Measurements from ENCODE around the gene CLRN3.

The CLRN3 gene

GRCh38 chr10:127836176-127836575 lies 56.6 kb downstream of the CLRN3 start:
- DNase-seq: no peak

DNA sequence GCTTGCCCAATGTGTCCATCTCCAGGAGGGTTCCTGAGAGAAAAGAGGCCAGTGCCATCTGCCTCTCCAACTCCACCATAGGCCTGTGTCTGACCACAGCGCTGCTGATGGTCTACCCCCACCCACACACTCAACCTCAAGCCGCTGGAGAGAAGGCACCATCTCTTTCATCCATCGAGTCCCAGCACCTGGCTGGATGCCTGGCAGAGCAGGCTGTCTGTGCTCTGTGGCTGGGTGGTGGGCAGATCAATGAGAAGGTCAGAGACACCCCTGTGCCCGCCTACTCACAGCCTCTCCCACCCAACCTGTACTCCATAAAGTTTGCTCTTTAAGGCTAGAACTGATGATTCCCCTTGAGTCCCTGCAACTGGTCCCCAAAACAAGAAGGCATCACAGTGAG lies 58.0 kb downstream of the CLRN3 start:
- DNase-seq: no peak

DNA sequence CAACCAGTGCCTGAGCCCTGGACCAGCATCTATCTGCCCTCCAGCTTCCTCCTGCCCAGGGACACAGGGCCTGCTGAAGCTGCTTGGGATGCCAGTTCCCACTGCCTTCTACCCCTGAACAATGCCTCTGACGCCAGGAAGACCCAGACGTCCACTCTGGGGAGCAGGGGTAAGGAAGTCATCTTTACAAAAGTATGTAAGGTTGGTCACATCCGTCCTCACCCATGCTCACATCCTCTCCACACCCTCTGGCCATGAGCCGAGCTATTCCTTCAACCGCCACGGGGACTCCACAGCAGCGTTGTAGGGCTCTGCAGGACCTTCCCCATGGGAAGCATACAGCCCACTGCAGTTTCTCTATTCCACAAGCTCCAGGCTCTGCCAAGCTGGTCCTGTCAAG lies 58.5 kb downstream of the CLRN3 start:
- DNase-seq: no peak

DNA sequence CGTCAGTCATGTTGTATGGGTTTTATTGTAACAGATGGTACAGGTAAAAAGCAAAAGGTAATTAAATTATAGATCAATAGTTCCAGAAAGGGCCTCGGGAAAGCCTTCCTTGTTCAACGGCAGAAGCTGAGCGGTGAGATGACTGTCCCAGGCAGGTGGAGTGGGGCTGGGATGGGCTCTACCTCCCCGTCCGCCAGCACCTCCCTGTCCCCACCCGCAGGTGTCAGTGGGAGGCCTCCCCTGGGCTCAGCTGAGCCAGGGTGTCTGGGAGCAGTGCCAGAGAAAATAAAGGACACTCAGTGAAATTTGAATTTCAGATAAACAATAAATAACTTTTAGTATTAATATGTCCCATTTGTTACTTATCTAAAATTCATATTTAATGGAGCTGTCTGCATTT lies 58.9 kb downstream of the CLRN3 start:
- no peak for DNase-seq

- DNase-seq: no peak
These were observed 60.2 kb downstream of the CLRN3 start for GRCh38 chr10:127832501-127832900.

GRCh38 chr10:127830414-127830813 lies 62.3 kb downstream of the CLRN3 start:
- no peak for DNase-seq
